Ishikawa (cell line): ENCODE measurements around the gene MRPL24.
A peak's percentile ranks its signal among the peaks of the same experiment; 100 is the strongest.

ENCODE experiments used
- CEBPB ChIP-seq: IDR thresholded peaks from 2 replicates; pipeline ENCODE4 v1.6.1; 2012
- CREB1 ChIP-seq: IDR thresholded peaks from 2 replicates; pipeline ENCODE4 v1.6.1; 2012; ENCODE audit warnings: low read depth
- EGR1 ChIP-seq: IDR thresholded peaks from 2 replicates; pipeline ENCODE4 v1.6.1; 2012
- EP300 ChIP-seq: IDR thresholded peaks from 2 replicates; pipeline ENCODE4 v1.6.1; 2012; ENCODE audit warnings: borderline replicate concordance
- FOXM1 ChIP-seq: IDR thresholded peaks from 2 replicates; pipeline ENCODE4 v1.6.1; 2012; ENCODE audit warnings: low read depth, borderline replicate concordance
- NFIC ChIP-seq: IDR thresholded peaks from 2 replicates; pipeline ENCODE4 v1.6.1; 2012
- RAD21 ChIP-seq: IDR thresholded peaks from 2 replicates; pipeline ENCODE4 v1.6.1; 2012; ENCODE audit warnings: low read depth
- TAF1 ChIP-seq: IDR thresholded peaks from 2 replicates; pipeline ENCODE4 v1.6.1; 2012; ENCODE audit warnings: low read depth, mild to moderate bottlenecking
- TCF12 ChIP-seq: IDR thresholded peaks from 2 replicates; pipeline ENCODE4 v1.6.1; 2012; ENCODE audit warnings: low read depth
- TEAD4 ChIP-seq: IDR thresholded peaks from 2 replicates; pipeline ENCODE4 v1.6.1; 2012
- YY1 ChIP-seq: IDR thresholded peaks from 2 replicates; pipeline ENCODE4 v1.6.1; 2012; ENCODE audit warnings: low read depth
- ZBTB7A ChIP-seq: IDR thresholded peaks from 2 replicates; pipeline ENCODE4 v1.6.1; 2012; ENCODE audit warnings: low read depth
- TF ChIP-seq, protein P1 (sequence below): IDR thresholded peaks from 2 replicates; pipeline ENCODE4 v1.6.1; 2012; ENCODE audit warnings: low read depth, mild to moderate bottlenecking
- TF ChIP-seq, protein P2 (sequence below): IDR thresholded peaks from 2 replicates; pipeline ENCODE4 v1.6.1; 2012
- TF ChIP-seq, protein P3 (sequence below): IDR thresholded peaks from 2 replicates; pipeline ENCODE4 v1.6.1; 2012

MRPL24 gene

DNA sequence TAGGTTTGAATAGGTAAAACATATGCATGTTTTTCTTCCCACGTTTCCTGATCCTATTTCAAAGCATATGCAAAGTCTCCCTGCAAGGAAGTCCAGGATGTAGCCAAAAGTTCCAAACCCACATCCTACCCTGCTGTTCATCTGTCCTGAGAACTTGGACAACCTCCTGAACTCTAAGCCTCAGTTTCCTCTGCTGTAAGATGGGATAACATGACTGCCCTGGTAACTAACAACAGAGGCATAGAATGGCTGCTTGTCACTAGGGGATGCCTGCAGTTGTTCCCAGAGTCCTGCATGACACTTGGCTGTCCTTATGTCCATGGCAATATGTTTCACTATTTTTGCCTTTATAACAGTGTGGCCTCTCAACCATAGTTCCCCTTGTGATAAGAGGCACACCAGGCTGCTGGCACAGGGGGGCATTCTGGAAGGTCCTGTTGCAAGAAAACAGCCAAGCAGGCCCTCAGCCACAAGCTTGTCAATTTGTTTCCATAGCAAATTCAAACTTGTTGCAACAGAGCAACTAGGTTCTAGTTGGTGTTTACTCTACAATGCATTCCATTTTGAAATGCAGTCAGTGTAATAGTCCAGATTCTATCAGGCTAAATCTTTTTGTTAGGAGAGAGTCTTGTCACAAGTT lies 12.1 kb upstream of the MRPL24 start:
- TF ChIP-seq CREB1 (no peak), EP300 (no peak), EGR1 (no peak), RAD21 (no peak), YY1 (no peak), FOXM1 (no peak)
- TF ChIP-seq, protein P1, sequence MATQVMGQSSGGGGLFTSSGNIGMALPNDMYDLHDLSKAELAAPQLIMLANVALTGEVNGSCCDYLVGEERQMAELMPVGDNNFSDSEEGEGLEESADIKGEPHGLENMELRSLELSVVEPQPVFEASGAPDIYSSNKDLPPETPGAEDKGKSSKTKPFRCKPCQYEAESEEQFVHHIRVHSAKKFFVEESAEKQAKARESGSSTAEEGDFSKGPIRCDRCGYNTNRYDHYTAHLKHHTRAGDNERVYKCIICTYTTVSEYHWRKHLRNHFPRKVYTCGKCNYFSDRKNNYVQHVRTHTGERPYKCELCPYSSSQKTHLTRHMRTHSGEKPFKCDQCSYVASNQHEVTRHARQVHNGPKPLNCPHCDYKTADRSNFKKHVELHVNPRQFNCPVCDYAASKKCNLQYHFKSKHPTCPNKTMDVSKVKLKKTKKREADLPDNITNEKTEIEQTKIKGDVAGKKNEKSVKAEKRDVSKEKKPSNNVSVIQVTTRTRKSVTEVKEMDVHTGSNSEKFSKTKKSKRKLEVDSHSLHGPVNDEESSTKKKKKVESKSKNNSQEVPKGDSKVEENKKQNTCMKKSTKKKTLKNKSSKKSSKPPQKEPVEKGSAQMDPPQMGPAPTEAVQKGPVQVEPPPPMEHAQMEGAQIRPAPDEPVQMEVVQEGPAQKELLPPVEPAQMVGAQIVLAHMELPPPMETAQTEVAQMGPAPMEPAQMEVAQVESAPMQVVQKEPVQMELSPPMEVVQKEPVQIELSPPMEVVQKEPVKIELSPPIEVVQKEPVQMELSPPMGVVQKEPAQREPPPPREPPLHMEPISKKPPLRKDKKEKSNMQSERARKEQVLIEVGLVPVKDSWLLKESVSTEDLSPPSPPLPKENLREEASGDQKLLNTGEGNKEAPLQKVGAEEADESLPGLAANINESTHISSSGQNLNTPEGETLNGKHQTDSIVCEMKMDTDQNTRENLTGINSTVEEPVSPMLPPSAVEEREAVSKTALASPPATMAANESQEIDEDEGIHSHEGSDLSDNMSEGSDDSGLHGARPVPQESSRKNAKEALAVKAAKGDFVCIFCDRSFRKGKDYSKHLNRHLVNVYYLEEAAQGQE = no peak

DNA sequence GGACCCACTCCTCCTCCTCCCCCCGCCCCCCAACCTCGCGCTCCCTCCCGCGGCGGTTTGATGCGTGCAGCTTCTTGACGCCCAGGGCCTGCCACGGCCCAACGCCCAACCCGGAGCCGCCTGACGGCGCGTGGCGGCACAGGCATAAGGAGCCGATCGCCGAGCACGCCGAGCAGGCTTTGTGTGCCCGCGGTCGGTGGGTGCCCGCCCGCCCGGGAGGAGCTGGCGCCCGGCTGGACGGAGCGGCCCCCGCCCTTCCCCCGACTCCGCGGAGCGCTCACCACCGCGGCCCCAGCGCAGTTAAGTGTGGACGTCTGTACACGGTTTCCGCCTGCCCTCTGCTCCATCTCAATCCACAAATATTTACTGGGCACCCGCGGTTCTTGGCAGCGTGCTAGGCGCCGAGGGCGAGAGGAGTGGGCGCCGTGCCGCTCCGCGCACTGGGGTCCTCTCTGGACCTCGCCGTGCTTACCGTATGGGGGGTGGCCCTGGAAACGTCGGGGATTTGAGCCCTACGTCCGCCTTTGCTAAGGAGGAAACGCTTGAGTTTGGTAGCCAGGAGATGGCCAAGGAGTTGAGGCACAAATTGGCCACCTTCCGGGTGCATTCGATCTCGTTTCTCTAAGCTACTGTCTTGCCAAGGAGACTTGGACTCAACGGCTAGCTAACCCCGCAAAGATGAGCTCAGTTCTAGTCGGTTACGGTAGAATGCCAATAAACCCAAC lies 11.0 kb upstream of the MRPL24 start:
- TF ChIP-seq TEAD4 = 0 out of 2 replicates have a peak, but pooled peaks have one; percentile 18
- TF ChIP-seq, protein P1 = no peak
- TF ChIP-seq CREB1 = no peak
- no peak for TF ChIP-seq TCF12
- TF ChIP-seq FOXM1 = no peak
- TF ChIP-seq, protein P2, sequence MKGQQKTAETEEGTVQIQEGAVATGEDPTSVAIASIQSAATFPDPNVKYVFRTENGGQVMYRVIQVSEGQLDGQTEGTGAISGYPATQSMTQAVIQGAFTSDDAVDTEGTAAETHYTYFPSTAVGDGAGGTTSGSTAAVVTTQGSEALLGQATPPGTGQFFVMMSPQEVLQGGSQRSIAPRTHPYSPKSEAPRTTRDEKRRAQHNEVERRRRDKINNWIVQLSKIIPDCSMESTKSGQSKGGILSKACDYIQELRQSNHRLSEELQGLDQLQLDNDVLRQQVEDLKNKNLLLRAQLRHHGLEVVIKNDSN = peak; percentile 79
- peak; percentile 63 for TF ChIP-seq TAF1
- peak; percentile 83 for TF ChIP-seq ZBTB7A
- TF ChIP-seq EGR1 = no peak
- no peak for TF ChIP-seq CEBPB
- TF ChIP-seq RAD21 = no peak; the same call in 1 of the 2 replicates
- TF ChIP-seq NFIC = no peak
- TF ChIP-seq EP300 = peak; percentile 18; the same call in 1 of the 2 replicates
- TF ChIP-seq, protein P3, sequence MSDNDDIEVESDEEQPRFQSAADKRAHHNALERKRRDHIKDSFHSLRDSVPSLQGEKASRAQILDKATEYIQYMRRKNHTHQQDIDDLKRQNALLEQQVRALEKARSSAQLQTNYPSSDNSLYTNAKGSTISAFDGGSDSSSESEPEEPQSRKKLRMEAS = peak; percentile 94
- TF ChIP-seq YY1 = peak; percentile 81

DNA sequence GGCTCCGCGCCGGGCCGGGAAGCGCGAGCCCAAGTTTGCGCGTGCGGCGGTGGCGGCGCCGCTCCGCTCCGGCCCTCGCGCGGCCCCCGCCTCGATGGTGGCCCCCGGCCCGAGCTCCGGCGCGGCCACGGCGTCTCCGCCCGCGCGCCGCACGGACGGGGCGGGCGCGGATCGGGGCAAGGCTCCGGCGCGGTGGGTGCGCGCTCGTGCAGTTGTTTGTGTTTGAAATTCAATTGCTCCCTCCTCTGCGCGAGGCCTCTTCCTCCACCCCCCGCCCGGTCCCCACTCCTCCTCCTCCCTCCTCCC lies 10.5 kb upstream of the MRPL24 start, which contains the start of gene HDGF:
Gene HDGF (minus strand): TSS at position 225 of the 306 bp plus-strand sequence. CDS start 246 bp downstream, outside the sequence.
- TF ChIP-seq YY1 = no peak
- TF ChIP-seq FOXM1 = peak; percentile 90
- no peak for TF ChIP-seq EP300
- TF ChIP-seq, protein P1 = 0 out of 2 replicates have a peak, but pooled peaks have one; percentile 1

DNA sequence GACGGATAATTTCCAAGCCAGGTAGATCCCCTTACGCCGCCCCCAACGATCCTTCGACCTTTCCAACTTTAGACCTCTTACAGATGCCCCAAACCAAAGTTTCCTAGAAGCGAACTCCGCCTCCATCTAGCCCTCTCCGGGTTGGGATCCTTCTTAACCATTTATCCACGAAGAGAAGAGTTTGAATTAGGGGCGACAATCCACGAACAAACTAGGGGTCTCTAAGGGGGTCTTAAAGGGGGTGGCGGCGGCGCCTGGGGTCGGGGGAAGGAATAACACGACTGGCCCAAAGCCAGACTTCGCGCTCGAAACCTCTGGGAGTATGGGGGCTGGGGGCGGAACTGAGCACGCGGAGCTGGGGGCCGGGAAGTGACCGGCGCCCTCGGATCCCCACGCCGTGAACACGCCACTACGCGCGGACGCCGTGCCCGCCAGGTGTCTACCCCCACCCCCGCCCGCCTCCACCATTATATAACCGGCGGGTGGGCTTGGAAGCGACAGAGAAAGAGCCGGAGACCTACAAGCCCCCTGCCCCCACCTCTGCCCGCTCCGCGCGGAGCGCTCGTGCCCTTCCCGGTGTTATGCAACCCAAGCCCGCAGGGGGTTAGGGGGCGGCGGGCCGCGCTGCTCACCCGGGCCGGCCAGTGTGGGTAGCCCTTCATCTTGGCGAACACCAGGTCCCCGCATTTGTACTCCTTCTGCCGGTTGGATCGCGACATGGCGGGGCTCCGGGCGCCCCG lies 10.0 kb upstream of the MRPL24 start:
- TF ChIP-seq EP300 (no peak), TAF1 (peak; percentile 38), CREB1 (no peak), ZBTB7A (peak; percentile 34), CEBPB (peak; percentile 91)
